ENCODE measurements around the gene POU2AF3. TPM values are rescaled to one million over a fixed set of nuclear protein-coding genes. Genes with fewer than 3 reads are reported as not detected.

Gene POU2AF3
- total and polyA plus RNA-seq, 2 of the 4 experiments (the other 2 are of a cell fraction), result 0.17 TPM; not detected in 1

- CTCF ChIA-PET, result no interaction called here
Measured at GRCh38 chr11:111326824-111327223, 28.5 kb downstream of the POU2AF3 start.

More at GRCh38 chr11:111326824-111327223, 28.5 kb downstream of the POU2AF3 start:
- H3K23ac ChIP-seq (ENCODE audit: low read depth, low read length), result no peak overlapping the region
- no peak overlapping the region for H3K9ac ChIP-seq (ENCODE audit: low read depth, low read length)
- no peaks in the 10 kb centered on the region for H3K36me3 ChIP-seq (ENCODE audit: control insufficient read depth, insufficient read depth, low read length)
- H3K9me1 ChIP-seq (ENCODE audit: insufficient read depth, low read length), result peaks cover 5% of the 10 kb centered on the region; the same call in 1 of the 2 replicates
- in situ Hi-C loops (cut with MboI; ENCODE audit: low sequenced_read_pairs) (no loop called here), dilution Hi-C loops (cut with HindIII; ENCODE audit: low sequenced_read_pairs, unreplicated experiment) (no loop called here), intact Hi-C loops (cut with micrococcal nuclease) (no loop called here)
- POLR2A ChIA-PET (ENCODE audit: unreplicated experiment), result no interaction called here
- H3K4me3 ChIP-seq (ENCODE audit: insufficient read depth, low read depth, low read length), result no peak overlapping the region
- H3K4ac ChIP-seq (ENCODE audit: low read depth, low read length), result no peak overlapping the region; the same call in 1 of the 2 replicates
- no peak overlapping the region for H3K27ac ChIP-seq (ENCODE audit: insufficient read depth, low read length)
- ATAC-seq (ENCODE audit: low read depth) (no peak), DNase-seq (no peak)
- H4K5ac ChIP-seq (ENCODE audit: low read depth, low read length), result no peak overlapping the region
- H3K4me2 ChIP-seq (ENCODE audit: low read depth, low read length), result no peak overlapping the region
- H3K4me1 ChIP-seq (ENCODE audit: control insufficient read depth, insufficient read depth, low read length), result peaks cover 6% of the 10 kb centered on the region
- no peak overlapping the region for H3K56ac ChIP-seq (ENCODE audit: extremely low read depth, insufficient read depth, low read length)
- no peak overlapping the region for H2BK15ac ChIP-seq (ENCODE audit: low read depth, low read length)
- H4K91ac ChIP-seq (ENCODE audit: insufficient read depth, low read depth, low read length), result no peak overlapping the region
- TF ChIP-seq NFE2L2 (IDR thresholded peaks at IDR 0.05; ENCODE audit: low read depth, low read length) (no peak), CTCF (conservative IDR thresholded peaks at IDR 0.05; ENCODE audit: low read depth, low read length) (no peak), CEBPB (IDR thresholded peaks at IDR 0.05; ENCODE audit: low read depth, low read length) (no peak), BHLHE40 (IDR thresholded peaks at IDR 0.05; ENCODE audit: low read depth, low read length) (no peak), USF2 (IDR thresholded peaks at IDR 0.05; ENCODE audit: low read depth, low read length) (no peak), CHD1 (IDR thresholded peaks at IDR 0.05; ENCODE audit: low read depth, low read length) (no peak)
- no peak overlapping the region for H2AFZ ChIP-seq (replicated peaks; ENCODE audit: low read length, poor library complexity)
- no peaks in the 10 kb centered on the region for H3K79me1 ChIP-seq (ENCODE audit: low read depth in 1 of 2, low read length in 2 of 2)
- H3K9me3 ChIP-seq (ENCODE audit: control insufficient read depth, insufficient read depth, low read length), result no peaks in the 10 kb centered on the region
- H4K20me1 ChIP-seq (ENCODE audit: insufficient read depth, low read length), result no peaks in the 10 kb centered on the region
- H2AK9ac ChIP-seq (replicated peaks; ENCODE audit: low read depth, low read length, poor library complexity), result no peak overlapping the region
- H4K8ac ChIP-seq (ENCODE audit: low read depth in 2 of 2, low read length in 2 of 2), result no peak overlapping the region
- no peak overlapping the region for H3K14ac ChIP-seq (replicated peaks; ENCODE audit: low read depth, low read length)
- BruUV-seq (replicated peaks), result no TSS peak
- no CpG with 5 or more reads among the region's 4 CpGs for WGBS, 2 experiments (ENCODE audit: extremely low coverage in 2 of 2, insufficient read length in 1 of 2)
- no peak overlapping the region for H2AK5ac ChIP-seq (ENCODE audit: low read depth, low read length)
- no peak overlapping the region for H2BK5ac ChIP-seq (ENCODE audit: low read depth, low read length, poor library complexity, severe bottlenecking)
- no peak overlapping the region; the same call in 1 of the 2 replicates for H2BK20ac ChIP-seq (ENCODE audit: low read depth, low read length)
- no peaks in the 10 kb centered on the region for H3K27me3 ChIP-seq (ENCODE audit: control insufficient read depth, insufficient read depth, low read length)
- no peak overlapping the region for H3K18ac ChIP-seq (ENCODE audit: low read depth, low read length)
- no peak overlapping the region for H2BK120ac ChIP-seq (ENCODE audit: low read depth, low read length)

Data from IMR-90 (cell line).